GM12872 (cell line): ENCODE measurements around the gene C2CD4A.

Experiments
- CTCF ChIP-seq: IDR thresholded peaks from 3 replicates; pipeline ENCODE4 v1.5.1; 2011; ENCODE audit warnings: low read depth, mild to moderate bottlenecking, low read length, moderate library complexity; ENCODE audit not compliant: insufficient read depth

Gene C2CD4A

GRCh38 chr15:62063825-62064635 lies 2.7 kb upstream of the C2CD4A start:
- no peak for TF ChIP-seq CTCF

GRCh38 chr15:62067448-62068044 lies 769 bp downstream of the C2CD4A start:
- TF ChIP-seq CTCF: no peak

GRCh38 chr15:62068071-62068809 lies 1.5 kb downstream of the C2CD4A start:
- no peak for TF ChIP-seq CTCF

GRCh38 chr15:62068810-62069167 lies 2.0 kb downstream of the C2CD4A start:
- no peak for TF ChIP-seq CTCF

GRCh38 chr15:62069551-62069950 lies 2.8 kb downstream of the C2CD4A start:
- no peak for TF ChIP-seq CTCF

- TF ChIP-seq CTCF: peak; percentile 61
Measured at GRCh38 chr15:62071711-62072308, 5.0 kb downstream of the C2CD4A start.
